ENCODE data around the gene SUSD1.

DNA sequence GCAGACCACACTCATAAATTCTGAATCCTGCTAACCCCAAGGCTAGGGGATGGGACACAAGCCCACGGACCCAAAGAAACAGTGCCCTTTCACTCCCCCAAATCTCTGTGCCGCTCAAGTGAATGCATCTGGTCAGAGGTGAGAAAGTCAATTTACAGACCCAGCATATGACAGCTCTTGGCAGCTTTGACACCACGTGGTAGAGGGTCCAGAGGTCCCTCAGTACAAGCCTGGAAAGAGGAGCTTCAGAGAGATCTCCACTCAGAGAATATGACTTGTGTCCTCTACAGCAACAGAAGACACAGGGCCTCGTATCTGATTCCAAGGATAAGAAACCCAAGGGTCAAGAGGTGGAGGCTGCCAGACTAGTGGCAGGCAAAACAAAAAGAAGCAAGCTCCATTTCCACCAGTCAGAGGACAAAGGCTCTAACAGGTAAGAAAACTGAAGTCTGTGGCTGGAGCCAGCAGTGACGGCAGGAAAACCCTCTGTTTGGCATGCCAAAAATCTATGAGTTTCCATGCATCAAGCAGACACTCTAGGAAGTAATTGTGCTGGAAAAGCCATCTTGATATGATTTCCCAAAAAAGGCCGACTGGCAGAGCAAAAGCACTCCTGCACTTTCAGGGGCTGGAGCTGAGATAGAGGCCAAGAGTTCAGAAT, 139.8 kb downstream of the SUSD1 start:
- TF ChIP-seq, protein P1, sequence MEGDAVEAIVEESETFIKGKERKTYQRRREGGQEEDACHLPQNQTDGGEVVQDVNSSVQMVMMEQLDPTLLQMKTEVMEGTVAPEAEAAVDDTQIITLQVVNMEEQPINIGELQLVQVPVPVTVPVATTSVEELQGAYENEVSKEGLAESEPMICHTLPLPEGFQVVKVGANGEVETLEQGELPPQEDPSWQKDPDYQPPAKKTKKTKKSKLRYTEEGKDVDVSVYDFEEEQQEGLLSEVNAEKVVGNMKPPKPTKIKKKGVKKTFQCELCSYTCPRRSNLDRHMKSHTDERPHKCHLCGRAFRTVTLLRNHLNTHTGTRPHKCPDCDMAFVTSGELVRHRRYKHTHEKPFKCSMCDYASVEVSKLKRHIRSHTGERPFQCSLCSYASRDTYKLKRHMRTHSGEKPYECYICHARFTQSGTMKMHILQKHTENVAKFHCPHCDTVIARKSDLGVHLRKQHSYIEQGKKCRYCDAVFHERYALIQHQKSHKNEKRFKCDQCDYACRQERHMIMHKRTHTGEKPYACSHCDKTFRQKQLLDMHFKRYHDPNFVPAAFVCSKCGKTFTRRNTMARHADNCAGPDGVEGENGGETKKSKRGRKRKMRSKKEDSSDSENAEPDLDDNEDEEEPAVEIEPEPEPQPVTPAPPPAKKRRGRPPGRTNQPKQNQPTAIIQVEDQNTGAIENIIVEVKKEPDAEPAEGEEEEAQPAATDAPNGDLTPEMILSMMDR (IDR thresholded peaks at IDR 0.05), result no peak
- no peak for TF ChIP-seq EZH2 (IDR thresholded peaks at IDR 0.05; ENCODE audit: borderline replicate concordance, insufficient read depth, low read depth, low read length, poor library complexity, severe bottlenecking)

Data from B cell (primary cell).